Stimulated activated CD8-positive, alpha-beta memory T cell treated with anti-CD3 and anti-CD28 coated beads, Interleukin-15, amount 100 ng/mL, for 48 hours (primary cell): ENCODE results near the gene UPK3A.
"Not testable (repeated sequence)": the region's sequence is repeated elsewhere in the genome, so short reads cannot be mapped to it uniquely, and the experiment has no call there.

ENCODE experiments used
- DNase-seq, 2 donors: peaks; one replicate each; pipeline ENCODE4 v3.0.0-alpha.2; 2020; ENCODE audit warnings: low read depth in 2 of 2

UPK3A gene

DNA sequence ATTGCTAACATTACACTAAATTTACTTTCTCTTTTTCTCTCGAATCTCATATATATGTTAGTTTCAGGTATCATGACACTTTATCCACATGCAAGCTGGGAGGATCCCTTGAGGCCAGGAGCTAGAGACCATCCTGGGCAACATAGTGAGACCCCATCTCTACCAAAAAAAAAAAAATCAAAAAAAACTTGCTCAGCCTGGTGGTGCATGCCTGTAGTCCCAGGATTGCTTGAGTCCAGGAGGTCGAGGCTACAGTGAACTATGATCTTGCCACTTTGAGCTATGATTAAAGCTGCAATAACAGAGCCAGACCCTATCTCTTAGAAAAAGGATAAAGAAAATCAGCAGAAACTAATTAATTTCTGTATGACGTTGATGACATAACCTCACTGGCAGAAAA, 3.7 kb upstream of the UPK3A start:
- no peak for DNase-seq

DNA sequence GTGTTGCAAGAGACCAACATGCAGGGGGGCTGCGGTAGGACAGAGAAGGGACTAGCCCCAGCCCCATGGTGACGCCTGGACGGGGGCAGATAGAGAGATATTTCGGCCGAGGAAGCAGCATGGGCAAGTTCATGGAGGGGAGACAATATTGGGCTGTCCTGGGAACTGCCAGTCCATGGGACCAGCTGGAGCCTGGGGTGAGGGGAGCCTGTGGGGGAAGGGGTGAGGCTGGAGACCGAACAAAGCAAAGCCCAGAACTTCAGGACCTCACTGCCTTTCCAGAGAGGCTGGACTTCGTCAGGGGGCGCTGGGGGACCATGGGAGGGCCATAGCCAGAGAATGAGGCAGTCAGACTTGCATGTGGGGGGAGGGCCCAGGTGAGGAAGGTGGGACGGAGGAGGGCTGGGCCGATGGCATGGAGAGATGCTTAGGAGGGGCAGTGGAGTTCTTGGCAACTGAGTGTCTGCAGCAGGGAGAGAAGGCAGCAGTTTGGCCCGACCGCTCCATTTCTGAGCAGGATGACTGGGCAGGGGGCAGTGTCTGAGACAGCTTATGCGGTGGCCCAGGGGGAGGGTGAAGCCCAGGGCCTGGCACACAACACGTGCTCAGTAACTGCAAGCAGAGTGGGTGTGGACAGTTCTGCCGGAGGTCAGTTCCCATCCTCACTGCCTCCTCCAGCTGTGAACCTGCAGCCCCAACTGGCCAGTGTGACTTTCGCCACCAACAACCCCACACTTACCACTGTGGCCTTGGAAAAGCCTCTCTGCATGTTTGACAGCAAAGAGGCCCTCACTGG, 712 bp downstream of the UPK3A start:
- DNase-seq = no peak

DNA sequence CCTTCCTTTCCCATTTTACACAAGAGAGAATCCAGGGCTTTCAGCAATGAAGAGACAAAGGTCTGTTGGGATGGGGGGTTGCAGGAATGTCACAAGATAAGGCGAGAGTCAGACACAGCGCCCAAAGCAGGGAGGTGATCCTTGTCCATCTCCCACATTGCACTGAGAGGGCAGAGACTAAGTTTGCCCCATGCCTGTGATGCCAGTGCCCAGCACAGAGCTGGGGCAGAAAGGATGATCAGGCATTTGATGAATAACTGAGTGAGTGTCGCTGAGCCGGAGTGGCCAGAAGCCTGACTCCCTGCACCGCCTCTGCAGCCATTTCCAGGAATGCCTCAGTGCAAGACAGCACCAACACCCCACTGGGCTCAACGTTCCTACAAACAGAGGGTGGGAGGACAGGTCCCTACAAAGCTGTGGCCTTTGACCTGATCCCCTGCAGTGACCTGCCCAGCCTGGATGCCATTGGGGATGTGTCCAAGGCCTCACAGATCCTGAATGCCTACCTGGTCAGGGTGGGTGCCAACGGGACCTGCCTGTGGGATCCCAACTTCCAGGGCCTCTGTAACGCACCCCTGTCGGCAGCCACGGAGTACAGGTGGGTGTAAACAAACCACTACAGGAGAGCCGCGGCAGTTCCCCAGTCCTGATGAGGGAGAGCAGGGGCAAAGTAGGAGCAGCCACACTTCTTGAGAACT, 2.3 kb downstream of the UPK3A start:
- DNase-seq = no peak

DNA sequence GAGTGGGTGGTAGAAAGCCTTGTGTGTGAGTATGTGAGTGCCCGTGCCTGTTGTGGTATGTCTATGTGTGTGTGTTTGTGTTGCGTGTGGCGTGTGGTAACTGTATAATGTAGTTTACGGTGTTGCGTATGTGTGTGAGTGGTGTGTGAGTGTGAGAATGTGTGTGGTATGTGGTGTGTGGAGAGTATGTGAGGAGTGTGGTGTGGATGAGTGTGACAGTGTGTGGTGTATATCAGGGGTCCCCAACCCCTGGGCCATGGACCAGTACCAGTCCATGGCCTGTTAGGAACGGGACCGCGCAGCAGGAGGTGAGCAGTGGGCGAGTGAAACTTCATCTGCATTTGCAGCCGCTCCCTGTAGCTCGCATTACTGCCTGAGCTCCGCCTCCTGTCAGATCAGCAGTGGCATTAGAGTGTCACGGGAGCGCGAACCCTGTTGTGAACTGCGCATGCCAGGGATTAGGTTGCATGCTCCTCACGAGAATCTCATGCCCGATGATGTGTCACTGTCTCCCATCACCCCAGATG, 5.7 kb downstream of the UPK3A start:
- DNase-seq = no peak

DNA sequence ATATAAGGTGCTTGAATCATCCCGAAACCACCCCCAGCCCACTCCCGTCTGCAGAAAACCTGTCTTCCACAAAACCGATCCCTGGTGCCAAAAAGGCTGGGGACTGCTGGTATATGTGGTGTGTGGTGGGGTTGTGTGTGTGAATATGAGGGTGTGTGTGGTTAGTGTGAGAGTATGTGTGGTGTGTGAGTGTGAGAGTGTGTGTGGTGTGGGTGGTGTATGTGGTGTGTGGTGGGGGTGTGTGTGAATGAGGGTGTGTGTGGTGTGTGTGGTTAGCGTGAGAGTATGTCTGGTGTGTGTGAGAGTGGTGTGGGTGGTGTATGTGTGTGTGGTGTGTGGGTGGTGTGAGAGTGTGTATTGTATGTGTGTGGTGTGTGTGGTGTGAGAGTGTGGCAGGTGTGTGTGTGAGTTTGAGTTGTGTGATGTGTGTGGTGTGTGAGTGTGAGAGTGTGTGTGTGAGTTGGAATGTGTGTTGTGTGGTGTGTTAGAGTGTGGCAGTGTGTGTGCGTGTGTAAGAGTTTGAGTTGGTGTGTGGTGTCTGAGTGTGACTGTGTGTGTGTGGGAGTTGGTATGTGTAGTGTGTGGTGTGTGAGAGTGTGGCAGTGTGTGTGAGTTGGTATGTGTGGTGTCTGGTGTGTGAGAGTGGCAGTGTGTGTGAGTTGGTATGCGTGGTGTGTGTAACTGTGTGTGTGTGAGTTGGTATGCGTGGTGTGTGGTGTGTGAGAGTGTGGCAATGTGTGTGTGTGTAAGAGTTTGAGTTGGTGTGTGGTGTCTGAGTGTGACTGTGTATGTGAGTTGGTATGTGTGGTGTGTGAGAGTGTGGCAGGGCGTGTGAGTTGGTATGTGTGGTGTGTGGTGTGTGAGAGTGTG, 6.5 kb downstream of the UPK3A start:
- no peak for DNase-seq

DNA sequence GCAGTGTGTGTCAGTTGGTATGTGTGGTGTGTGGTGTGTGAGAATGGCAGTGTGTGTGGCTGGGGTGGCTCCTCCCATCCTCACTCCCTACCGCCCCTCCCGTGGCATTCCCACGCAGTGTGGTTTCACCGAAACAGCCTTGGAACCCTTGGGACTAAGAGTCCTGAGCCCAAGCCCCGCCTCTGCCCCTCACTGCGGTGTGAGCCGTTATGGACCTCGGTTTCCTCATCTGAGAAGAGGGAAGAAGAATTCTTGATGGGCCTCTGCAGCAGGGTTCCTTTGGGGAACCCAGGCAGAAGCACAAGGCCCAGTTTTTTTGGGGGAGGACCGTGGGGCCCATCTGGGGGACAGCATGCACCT, 7.2 kb downstream of the UPK3A start:
- no peak for DNase-seq

DNA sequence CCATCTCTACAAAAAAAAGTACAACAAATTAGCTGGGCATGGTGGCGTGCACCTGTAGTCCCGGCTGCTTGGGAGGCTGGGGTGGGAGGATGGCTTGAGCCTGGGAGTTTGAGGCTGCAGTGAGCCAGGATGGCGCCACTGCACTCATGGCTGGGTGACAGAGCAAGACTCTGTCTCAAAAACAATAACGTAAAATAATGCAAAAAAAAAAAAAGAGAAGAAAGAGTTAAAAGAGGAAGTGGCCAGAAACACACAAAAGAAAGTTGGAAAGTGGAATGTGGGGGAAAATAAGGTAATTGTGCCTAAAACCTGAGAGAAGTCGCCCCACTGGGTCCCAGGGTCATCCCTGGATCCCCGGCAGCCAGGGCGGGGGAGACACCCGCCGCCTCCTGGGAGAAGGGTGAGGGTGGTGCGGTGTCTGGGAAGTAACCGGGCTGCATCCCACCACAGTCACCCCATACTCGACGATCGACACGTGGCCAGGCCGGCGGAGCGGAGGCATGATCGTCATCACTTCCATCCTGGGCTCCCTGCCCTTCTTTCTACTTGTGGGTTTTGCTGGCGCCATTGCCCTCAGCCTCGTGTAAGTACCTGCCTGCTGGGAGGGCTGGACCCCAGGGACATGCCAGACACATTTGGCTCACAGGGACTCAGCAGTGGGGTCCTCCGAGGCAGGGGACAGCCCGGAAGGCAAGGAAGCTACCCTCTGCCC, 8.1 kb downstream of the UPK3A start:
- no peak for DNase-seq

DNA sequence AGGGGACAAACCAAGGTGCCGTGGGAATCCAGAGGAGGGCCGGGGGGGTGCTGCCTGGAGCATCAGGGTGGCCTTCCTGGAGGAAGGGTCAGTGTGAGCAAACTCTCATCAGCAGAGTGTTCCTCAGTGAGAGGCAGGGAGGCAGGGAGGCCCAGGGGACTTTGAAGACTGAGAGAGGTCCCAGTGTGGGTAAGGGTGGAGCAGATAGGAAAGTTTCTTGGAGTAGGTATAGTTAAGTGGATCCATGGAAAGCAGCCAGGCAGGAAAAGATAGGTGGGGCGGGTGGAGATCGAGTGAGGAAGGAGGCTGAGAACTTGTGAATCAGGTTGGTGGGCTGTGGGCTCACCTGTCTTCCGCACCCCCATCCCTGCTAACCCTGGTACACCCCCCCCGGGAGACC, 9.3 kb downstream of the UPK3A start:
- DNase-seq = no peak

DNA sequence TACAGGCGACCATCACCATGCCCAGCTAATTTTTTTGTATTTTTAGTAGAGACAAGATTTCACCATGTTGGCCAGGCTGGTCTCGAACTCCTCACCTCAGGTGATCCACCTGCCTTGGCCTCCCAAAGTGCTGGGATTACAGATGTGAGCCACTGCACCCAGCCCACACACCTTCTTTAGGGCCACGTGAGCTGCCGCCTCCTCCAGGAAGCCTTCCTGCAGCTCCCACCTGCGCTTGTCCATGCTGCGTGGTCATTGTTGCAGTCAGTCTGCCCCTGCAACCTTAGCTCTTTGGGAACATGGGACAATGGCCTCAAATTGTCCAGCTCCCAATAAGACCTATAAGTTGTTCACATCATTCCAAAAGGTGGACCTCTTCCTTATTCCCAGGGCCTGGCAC, 10.3 kb downstream of the UPK3A start:
- DNase-seq = not testable (repeated sequence)

DNA sequence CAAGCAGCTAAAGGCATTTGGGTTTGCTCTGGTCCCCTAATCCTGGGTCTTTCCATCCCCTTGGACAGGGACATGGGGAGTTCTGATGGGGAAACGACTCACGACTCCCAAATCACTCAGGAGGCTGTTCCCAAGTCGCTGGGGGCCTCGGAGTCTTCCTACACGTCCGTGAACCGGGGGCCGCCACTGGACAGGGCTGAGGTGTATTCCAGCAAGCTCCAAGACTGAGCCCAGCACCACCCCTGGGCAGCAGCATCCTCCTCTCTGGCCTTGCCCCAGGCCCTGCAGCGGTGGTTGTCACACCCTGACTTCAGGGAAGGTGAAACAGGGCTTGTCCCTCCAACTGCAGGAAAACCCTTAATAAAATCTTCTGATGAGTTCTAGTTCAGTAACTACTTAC, 10.7 kb downstream of the UPK3A start:
- DNase-seq = no peak

DNA sequence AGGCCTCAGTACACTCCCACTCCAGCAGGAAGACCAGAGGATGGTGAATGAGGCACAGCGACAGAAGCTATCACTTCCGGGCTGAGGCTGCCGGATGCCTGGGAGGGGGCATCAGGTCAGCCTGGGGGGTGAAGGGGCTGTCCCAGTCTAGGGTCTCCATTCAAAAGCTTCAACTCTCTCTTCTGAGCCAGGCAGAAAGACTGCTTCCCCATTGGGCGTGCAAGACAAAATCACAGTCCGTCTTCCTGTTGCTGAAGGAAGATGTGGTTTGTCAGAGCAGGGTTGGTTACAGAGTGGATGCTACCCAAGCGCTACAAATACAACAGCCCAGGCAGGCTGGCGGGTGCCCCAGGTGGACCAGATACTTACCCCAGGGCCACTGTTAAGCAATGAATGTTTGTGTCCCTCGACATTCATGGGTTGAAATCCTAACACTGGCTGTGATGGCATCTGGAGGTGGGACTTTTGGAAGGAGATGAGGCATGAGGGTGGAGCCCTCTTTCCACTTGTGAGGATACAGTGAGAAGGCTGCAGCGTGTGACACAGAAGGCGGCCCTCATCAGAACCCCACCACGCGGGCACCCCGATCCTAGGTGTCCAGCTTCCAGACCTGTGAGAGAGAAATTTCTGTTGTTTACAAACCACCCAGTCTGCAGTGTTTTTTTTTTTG, 12.0 kb downstream of the UPK3A start:
- DNase-seq = no peak

DNA sequence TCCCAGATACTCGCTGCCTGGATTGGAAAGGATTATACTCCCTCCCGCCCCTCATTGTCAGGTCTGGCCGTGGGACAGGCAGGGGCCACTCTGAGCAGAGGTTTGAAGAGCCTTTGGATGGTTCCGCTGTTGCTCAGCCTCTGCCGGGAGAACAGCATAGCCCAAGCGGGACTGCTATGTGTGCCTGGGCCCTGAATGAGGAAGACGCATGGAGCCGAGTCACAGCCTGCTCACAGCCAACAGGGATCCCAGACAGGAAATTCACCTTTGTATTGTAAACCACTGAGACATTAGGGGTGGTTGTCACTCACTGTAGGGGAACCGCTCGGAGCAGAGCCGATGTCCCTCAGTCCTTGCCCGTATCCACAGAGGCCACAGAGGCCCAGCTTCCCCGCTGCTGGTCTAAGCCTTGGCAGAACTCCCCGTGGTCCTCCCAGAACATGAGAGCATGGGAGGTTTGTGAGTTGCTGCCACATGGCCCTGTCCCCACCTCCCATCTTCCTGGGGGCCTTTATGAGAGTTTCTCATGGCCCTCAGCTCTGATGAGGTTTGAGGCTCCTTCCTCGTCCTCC, 14.3 kb downstream of the UPK3A start:
- no peak for DNase-seq

DNA sequence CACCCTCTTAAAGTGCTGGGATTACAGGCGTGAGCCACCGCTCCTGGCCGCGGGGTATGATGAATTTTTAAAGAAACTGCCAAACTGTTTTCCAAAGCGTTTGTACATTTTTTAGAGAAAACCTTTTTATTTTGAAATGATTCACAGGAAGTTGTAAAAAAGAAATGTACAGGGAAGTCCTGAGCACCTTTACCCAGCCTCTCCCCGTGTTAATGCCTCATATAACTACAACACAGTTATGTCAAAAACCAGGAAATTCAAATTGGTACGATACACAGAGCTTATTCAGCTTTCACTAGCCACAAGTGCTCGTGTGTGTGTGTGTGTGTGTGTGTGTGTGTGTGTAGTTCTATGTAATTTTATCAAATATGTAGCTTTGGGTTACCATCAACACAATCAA, 18.0 kb downstream of the UPK3A start:
- no peak for DNase-seq

DNA sequence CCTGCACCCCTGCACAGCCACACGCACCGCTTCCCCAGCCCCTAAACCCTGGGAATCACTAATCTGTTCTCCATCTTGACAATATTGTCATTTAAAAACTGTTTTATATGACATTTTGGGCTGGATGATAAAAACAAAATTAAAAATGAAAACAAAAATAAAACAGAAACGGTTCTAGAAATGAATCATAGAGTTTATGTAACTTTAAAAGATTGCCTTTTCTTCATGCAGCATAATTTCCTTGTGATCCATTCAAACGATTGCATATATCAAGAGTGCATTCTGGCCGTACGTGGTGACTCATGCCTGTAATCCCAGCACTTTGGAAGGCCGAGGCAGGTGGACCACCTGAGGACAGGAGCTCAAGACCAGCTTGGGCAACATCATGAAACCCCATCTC, 18.4 kb downstream of the UPK3A start:
- no peak for DNase-seq

DNA sequence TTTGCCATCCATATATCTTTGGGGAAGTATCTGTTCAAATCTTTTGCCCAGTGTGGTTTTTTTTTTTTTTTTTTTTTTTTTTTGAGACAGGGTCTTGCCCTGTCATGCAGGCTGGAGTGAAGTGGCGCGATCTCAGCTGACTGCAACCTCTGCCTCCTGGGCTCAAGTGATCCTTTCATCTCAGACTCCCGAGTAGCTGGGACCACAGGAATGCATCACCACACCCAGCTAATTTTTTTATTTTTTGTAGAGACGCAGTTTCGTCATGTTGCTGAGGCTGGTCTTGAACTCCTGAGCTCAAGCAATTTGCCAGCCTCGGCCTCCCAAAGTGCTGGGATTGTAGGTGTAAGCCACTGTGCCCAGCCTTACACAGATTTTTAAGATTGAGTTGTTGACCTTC, 20.2 kb downstream of the UPK3A start:
- DNase-seq = no peak

DNA sequence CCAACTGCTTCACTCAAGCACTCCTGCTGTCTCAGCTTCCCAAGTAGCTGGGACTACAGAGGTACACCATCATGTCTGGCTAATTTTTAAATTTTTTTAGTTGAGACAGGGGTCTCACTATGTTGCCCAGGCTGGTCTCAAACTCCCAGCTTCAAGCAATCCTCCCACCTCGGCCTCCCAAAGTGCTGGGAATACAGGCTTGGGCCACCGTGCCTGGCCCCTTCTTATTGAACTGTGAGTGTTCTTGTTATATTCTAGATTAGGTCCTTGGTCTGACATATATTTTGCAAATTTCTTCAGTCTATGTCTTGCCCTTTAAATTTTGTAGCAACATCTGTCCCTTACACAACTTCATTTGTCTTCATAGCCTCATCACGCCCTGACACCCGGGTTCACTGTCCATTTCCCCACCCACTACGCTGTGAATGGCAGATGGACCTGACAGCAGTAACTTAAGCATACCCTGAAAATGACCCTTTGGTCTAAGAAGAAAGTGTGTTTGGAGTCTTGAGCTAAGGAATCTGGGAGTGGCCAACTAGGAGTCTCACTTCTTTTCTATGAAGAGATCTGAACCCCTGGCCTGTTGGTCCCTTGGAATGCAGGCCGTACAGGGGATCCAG, 20.8 kb downstream of the UPK3A start:
- no peak for DNase-seq

DNA sequence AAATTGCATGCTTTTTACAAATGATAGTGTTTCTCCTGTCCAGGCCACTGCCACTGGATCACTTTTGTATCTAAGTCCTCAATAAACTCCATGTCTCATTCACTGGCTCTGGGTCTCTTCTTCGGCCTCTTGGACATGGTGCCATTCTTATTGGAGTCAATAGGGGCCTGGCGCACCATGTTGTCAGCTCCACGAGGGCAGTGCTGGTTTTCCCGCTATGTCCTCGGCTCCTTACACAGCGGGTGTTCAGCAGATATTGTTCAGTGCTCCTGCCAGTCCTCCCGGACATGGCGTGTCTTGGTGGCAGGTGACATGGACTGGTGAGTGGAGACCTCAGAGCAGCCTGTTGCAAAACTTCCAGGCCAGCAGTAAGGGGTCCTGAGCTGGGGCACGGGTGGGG, 21.4 kb downstream of the UPK3A start:
- DNase-seq = no peak

DNA sequence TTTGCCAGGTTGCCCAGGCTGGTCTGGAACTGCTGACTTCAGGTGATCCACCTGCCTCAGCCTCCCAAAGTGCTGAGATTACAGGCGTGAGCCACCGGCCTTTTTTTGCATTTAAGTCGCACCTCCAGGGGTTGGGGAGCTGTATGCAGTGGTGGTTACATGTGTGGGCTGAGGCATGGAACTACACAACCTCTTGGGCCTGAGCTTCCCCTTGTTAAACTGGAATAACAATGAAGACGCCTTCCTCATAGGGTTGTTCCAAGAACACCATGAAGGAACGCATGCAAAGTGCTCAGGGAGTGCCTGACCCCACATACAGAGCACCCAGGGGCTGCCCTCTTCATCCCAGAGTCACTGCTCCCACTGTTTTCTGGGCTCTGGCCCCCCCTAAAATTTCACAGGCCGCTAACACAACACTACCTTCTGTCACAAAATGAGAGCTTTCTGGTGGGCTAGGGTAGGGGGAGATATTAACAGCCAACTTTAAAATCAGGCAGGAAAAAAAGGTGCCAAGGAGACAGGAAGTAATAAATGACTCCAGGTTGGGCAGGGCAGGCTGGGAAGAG, 23.7 kb downstream of the UPK3A start:
- DNase-seq = no peak

DNA sequence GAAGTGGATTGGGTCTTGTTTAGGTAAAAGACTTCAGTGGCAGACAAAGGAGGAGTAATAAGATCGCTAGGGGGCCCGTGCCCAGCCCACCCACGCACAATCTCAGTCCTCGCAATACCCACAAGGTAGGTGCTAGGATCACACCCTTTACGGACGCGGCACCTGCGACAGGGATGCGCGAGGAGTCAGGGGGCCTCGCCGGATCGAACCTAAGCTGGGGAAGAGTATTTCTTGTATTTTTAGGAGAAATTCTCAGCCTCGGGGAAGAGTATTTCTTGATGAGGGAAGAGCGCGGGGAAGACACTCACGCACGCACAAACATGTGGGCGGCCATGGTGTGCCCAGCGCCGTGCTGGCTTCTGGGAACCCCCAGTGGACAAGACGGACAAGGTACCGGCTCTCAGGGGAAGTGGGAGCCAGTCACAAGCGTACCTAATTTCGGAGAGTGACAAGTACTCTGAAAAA, 24.2 kb downstream of the UPK3A start:
- no peak for DNase-seq
